ENCODE measurements around the gene NLGN1.

DNA sequence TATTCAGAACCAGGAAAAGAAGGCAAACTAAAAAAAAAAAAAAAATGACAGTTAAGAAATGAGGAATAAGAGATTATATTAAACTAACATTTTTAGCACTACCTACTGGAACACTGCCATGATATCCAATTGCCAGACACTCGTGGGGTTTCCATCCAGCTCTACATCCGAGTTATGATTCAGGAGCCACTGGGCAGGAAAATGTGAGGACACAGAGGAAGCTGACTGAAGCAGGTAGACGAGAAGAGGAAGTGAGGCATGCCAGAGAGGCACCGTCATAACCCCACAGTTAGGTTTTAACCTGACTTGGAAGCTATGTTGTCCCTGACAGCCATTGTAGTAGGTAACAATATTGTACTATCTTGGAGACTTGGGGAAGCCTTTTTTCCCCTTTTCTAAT lies 495.0 kb downstream of the NLGN1 start:
- TF ChIP-seq, protein P1, sequence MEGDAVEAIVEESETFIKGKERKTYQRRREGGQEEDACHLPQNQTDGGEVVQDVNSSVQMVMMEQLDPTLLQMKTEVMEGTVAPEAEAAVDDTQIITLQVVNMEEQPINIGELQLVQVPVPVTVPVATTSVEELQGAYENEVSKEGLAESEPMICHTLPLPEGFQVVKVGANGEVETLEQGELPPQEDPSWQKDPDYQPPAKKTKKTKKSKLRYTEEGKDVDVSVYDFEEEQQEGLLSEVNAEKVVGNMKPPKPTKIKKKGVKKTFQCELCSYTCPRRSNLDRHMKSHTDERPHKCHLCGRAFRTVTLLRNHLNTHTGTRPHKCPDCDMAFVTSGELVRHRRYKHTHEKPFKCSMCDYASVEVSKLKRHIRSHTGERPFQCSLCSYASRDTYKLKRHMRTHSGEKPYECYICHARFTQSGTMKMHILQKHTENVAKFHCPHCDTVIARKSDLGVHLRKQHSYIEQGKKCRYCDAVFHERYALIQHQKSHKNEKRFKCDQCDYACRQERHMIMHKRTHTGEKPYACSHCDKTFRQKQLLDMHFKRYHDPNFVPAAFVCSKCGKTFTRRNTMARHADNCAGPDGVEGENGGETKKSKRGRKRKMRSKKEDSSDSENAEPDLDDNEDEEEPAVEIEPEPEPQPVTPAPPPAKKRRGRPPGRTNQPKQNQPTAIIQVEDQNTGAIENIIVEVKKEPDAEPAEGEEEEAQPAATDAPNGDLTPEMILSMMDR (IDR thresholded peaks at IDR 0.05), result no peak
- TF ChIP-seq ZFX (IDR thresholded peaks at IDR 0.05; ENCODE audit: borderline replicate concordance), result no peak
